Cardiac fibroblast (primary cell): ENCODE results near the gene SQSTM1.

ENCODE experiments used
- DNase-seq, 2 donors: peaks; one replicate each; pipeline versions ENCODE4 v3.0.0 to v3.0.0-alpha.2; 2010; ENCODE audit warnings: low read depth in 2 of 2
- H3K4me3 ChIP-seq, 2 donors: replicated peaks in 1 of 2; 1 replicate in 1 of 2; 2 replicates in 1 of 2; pipeline ENCODE4 v1.5.1; 2011; ENCODE audit warnings: low read depth in 2 of 2, low read length in 2 of 2, mild to moderate bottlenecking in 2 of 2, moderate library complexity in 1 of 2
- CTCF ChIP-seq: IDR thresholded peaks from one replicate; pipeline ENCODE4 v1.5.1; 2011; ENCODE audit warnings: low read depth, mild to moderate bottlenecking, low read length, inconsistent platforms

Gene SQSTM1

GRCh38 chr5:179827680-179828079 is 7.0 kb downstream of the SQSTM1 start:
- no peak for TF ChIP-seq CTCF
- H3K4me3 ChIP-seq, result no peak overlapping the region
- peak in 1 of 2 donors; percentile 63 for DNase-seq

- TF ChIP-seq CTCF, result no peak
- H3K4me3 ChIP-seq, result no peak overlapping the region
- no peak for DNase-seq
Observed at GRCh38 chr5:179828756-179829421, 8.2 kb downstream of the SQSTM1 start.

- TF ChIP-seq CTCF, result no peak
- DNase-seq, result no peak
Observed at GRCh38 chr5:179829732-179830435, 9.2 kb downstream of the SQSTM1 start.

GRCh38 chr5:179830818-179831468 is 10.2 kb downstream of the SQSTM1 start:
- DNase-seq, result no peak
- no peak overlapping the region for H3K4me3 ChIP-seq
- TF ChIP-seq CTCF, result no peak

More at GRCh38 chr5:179829732-179830435, 9.2 kb downstream of the SQSTM1 start:
- H3K4me3 ChIP-seq, result no peak overlapping the region

- no peak for TF ChIP-seq CTCF
- DNase-seq, result no peak
- no peak overlapping the region for H3K4me3 ChIP-seq
Observed at GRCh38 chr5:179832039-179832745, 11.5 kb downstream of the SQSTM1 start.

GRCh38 chr5:179833056-179833708 is 12.5 kb downstream of the SQSTM1 start:
- TF ChIP-seq CTCF, result no peak
- H3K4me3 ChIP-seq, result no peak overlapping the region
- no peak for DNase-seq
